HG03354 (cell line): ENCODE data around the gene FKBP10.

Experiments
- ATAC-seq: cut with Tn5 transposase; IDR thresholded peaks from one replicate; pipeline ENCODE4 v1.9.1; 2021; ENCODE audit warnings: mild to moderate bottlenecking; ENCODE audit not compliant: unreplicated experiment, poor library complexity, severe bottlenecking

The FKBP10 gene

DNA sequence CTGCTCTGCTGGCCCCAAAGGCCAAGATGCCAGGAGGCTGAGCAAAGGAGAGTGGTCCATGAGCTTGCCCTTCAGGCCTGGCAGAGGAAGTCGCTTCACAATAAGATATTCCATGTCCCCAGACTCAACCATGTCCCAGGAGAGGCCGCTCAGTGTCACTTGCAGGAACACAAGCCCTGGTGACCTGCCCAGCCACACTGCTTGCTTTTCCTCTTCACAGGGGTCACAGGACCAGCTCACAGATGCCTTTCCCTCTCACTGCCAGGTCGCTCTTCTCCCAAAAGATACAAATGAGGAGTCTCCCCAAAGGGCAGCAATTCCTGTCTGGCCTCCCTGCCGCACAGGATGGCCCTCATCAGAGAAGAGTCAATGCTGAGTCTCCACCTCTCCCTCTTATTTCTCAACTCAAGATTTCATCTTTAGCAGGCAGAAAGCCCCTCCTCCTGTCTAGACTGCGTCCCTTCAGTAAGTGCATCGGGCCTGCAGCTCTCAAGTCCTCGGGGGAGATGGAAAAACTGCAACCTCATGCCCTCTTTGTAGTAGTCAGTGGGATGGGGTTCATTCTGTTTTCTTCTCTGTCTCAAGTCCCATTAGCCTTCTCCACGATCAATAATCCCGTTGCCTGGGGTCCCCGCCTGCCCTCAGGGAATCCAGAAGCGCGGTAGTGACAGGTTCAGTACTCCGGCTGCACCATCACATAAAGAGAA, 31.2 kb upstream of the FKBP10 start:
- ATAC-seq = no peak

DNA sequence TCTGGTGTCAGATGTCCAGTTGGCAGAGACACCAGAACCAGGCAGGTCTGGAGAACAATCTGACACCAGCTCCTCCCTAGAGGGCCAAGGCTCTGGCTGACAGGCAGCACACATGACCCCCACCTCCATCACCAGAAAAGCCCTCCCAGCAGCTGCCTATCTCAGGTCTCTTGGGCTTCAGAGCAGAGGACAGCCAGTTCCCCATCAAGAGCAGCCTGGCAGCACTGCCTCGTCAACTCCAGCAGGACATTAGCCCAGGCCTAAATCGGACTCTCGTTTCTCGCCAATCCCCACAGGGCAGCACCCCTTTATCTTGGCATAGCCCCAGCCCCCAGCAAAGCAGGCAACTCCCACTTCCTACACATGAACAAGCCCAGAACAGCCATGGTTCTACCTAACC, 30.7 kb upstream of the FKBP10 start:
- no peak for ATAC-seq

DNA sequence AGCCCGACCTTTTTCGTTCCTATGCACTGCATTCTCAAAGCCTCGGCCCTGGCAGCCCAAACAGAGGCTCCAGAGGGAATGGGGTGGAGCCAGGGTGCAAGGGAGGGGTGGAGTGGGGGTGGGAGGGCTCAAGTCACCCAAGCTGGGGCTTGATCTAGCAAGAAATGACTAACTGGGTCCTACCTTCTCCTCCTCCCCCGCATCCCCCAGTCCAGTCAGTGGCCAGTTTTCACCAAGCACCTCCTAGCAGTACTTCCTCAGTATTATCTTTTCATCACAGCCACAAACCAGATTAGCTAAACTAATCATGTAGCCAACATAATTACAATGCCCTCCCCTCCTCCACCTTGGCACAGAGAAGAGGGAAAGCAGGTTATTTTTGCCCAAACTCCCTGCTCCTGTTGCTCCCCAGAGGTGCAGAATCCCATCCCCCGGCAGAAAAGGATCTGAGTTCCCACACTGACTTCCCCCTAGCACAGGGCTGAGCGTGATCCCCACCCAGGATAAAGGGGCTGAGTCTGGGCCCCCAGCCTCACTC, 28.5 kb upstream of the FKBP10 start:
- ATAC-seq = no peak

DNA sequence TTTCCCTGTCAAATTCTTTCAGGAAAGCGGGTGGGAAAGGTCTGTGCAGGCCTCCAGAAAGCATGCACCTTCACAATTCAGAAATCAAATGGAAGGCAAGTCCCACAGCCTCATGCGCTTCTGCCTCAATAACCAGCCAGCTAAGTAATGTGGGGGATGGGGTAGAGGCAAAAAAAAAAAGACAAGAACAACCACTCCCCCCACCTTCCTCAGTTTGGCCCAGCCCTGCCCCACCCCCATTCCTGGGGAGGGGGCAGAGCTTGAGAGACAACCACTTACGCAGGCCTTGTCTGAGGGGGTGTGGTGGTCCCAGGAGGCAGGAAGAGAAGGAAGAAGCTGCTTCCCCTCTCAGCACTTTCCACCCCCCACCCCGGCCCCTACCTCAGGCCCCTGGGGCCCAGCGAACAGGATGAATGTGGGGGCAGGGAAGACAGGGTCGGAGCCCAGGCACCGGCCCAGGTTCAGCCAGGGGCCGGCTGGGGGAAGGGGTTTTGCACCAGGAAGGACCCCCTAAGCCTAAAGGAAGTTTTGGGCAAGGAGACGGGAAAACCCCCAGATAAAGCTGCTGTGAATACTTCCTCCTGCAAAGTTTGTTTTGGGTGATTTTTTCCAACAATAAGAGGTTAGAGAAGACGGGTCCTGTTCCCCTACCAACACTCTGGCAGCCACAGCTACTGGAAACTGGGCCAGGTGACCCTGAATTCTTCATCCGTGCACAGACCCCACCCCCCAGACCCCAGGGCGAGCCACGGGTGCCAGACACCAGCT, 27.5 kb upstream of the FKBP10 start:
- ATAC-seq = no peak

DNA sequence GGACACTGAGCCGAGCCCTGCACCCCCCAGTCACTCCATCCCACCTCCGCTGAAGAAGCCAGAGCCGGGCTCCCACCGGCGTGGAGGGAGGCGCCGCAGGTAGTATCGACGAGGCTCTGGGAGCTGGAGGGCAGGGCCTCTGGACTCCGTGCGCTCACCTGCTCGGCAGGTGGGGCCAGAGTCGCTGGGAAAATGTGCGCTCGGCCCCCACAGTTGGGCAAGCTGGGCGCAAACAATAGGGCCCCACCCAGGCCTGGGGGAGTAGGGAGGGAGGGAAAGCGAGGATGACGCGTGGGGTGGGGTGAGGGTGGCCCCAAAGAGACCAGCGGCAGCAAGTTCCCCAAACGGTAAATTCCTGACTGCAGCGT, 27.0 kb upstream of the FKBP10 start:
- ATAC-seq = no peak

DNA sequence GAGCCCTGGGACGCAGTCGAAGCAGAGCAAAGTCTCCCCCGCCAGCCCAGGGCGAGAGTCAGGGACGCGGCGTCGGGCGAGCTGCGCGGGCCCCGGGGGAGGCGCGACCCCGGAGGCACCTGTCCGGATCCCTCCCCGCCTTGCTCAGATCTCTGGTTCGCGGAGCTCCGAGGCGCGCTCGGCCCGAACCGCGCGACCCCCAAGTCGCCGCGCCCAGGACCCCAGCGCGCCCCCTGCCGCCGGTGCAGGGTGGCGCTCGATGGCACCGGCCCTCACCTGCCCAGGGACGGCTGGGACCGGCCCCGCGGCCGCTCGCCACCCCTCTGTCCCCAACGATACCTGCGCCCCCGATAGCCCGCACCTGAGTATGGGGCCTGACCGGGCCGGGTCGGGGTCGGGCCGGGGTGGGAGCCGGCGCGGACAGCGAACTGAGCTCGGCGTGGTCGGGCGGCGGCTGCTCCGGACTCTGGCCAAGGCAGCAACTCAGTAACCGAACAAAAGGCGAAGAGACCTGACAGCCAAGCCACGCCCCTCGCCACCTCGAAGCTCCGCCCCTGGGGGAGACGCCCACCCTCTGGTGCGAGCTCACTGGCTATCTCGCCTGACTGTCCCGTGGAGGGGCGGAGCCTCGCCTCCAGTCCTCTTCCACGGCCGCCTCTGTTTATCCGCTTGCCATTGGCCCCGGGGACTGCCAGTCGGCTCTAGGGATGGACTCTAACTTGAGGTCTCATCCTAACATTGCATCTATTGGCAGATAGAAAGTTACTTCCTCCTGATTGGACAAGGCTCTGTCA, 26.4 kb upstream of the FKBP10 start, which contains the start of gene JUP:
Gene JUP (minus strand): TSS at position 485 of the 794 bp plus-strand sequence. CDS start 14,857 bp downstream, outside the sequence.
- peak; percentile 81 for ATAC-seq

DNA sequence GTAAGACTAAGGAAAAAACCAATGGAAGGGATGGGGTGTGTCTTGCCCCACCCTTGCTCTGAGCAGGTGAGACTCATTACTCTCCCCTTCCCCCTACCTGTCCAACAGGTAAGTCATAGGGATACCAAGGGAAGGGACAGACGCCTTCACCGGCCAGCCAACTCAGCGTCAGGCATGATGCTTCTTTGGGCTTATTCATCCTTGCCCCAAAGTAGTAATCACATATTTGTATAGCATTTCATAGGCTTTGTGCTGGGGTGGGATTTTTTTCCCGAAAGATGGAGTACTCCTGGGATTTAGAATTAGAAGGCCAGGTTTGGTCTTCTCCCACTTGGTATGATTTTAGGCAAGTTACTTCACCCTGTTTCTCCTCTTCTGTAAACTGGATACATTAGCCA, 25.8 kb upstream of the FKBP10 start:
- no peak for ATAC-seq

DNA sequence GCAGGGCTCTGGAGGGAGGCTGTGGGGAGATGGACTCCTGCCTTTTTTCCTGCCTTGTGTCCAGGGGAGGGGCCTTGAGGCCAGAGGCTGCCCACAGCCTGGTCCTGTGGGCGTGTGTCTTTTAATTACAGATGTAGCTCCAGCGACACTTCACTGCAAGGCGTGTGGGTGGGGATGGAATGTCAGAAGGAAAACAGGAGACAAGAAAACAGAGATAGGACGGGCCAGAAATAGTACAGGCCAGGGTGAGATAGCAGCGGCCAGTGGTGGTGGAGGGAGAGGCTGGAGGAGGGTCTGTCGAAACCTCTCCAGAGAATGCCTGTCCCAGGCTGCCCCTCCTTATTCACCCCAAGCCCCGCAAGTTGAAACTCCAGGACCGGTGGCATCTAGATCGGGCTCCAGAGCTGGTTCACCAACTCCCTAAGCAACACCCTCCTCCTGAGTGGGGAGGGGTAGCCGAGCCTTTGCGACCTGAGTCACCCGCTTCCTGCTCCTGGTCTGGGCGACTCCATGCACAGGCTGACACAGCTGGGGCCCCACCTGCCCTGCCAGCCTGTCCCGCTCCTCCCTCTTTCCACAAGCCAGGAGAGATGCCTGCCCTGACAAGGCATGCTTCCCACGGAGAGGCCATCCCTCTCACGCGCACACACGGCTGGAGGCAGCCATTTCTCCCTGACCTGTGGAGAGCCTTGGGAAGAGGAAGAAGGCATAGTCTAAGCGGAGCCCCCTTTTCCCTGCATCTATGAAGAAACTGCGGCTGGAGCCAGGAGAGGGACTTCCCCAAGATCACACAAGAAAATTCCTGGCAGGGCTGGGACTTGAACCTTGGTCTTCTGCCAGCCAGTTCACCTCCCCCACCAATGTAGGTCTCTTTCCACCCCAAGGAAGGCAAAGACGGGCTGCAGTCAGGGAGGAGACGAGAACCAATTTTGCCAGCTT, 19.7 kb upstream of the FKBP10 start:
- ATAC-seq = no peak

DNA sequence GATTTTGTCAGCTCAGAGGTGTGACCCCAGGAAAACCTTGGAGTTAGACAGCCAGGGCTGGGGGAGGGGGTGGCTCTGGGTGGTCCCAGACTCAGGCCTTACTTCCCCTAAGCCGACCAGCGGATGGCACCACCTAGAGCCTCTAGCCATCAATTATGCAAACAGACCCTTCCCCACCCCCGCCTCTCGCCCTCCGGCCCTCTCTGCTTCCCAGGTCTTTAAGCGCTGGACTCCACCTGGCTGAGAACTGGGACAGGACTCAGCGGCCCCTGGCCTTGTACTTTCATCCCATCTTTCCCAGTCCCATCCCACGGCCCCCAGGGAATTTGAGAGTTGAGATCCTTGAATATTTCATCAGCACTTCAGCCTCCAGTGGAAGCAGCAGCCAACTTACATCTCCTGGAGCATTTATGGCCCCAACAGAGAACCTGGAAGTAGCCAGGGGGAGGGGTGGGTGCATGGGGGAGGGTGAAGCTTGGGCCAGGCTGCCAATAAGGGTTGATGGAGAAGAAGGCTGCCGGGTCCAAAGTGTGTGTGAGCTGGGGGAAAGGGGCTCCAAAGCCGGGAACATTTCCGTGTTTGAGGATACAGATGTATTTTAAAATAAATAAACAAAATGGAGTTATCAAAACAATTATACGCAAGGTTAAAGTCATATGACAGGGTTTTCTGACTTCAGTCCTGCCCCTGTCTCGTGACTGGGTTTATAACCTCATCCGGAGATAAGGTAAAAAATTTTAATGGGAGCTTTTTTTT, 18.8 kb upstream of the FKBP10 start:
- no peak for ATAC-seq

DNA sequence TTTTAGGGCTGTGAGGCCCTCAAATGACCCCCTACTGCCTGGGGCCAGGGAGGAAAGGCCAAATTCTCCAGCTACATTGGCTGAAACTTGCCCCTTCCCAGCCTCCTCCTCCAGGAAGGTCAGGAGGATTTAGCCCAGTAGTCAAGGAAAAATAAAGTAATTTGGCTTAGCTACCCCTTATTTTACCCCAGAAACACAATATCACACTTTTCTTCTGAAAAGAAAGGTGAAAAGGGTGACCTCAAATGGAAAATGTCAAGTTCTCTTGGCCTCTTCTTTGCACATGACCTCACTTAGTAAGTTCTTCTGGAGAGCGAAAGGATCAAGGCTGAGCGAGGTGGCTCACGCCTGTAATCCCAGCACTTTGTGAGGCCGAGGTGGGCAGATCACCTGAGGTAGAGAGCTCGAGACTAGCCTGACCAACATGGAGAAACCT, 18.2 kb upstream of the FKBP10 start:
- no peak for ATAC-seq

DNA sequence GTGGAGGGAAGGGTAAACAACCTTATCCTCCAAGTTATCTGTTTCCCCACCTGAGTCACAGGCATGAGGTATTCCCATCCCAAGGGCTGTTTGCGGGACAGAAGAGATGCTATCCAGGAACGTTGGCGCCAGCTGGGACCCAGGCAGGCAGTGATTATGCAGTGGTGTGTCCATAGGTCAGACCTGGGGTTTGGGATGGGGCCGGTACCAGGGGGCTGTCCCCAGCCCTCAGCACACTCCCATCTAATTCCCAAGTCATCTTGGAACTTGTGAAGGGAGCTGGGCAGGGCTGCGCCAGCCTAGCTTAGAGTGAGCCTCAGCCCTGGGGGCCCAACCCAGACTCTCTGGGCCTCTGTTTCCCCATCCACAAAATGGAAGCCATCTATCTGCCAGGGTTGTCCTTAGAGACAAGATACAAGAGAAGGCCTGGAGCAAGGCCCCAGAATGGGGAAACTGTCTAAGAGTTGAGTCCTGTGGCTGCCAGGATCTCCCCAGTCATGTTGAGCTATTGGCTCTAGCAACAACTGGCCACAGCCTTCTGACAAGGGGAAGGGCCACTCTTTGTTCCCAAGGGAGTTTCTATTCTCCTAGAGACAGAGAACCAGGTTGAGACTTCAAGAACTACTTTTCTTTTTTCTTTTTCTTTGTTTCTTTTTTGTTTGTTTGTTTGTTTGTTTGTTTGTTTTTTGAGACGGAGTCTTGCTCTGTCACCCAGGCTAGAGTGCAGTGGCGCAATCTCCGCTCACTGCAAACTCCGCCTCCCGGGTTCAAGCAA, 16.5 kb upstream of the FKBP10 start:
- ATAC-seq = no peak

DNA sequence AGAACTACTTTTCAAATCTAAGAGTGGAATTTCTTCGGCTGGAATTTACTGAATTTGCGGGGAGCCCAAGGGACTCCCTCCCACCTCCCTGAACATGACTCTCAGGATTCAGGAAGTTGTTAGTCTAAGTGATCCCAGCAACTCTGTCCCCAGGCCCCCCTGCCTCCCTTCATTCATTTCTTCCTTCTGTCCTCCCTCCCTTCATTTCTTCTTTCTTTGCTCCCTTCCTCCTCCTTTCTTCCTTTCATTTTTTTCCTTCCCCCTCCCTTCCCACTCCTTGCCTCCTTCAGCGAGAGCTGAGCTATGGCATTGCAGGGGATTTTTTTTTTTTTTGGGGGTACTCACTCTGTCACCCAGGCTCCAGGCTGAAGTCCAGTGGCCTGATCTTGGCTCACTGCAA, 15.4 kb upstream of the FKBP10 start:
- ATAC-seq = no peak

DNA sequence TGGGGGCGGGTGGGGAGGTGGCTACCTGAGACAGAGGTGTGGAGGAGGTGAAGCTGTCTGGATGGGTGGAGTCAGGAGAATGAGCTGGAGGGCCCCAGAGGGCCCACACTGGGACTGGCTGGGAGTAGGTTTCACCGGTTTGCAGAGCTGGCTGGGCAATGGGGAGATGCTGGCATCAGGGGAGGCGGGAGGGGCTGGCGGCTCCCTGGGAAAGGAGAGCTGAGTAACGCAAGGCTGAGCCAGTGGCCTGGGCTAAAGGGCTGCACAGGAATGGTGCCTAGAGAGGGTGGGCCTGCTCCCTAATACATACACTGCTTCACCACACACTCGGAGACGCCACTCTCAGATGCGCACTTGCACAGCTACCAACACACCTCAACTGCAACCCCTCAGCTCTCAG, 13.4 kb upstream of the FKBP10 start:
- no peak for ATAC-seq

DNA sequence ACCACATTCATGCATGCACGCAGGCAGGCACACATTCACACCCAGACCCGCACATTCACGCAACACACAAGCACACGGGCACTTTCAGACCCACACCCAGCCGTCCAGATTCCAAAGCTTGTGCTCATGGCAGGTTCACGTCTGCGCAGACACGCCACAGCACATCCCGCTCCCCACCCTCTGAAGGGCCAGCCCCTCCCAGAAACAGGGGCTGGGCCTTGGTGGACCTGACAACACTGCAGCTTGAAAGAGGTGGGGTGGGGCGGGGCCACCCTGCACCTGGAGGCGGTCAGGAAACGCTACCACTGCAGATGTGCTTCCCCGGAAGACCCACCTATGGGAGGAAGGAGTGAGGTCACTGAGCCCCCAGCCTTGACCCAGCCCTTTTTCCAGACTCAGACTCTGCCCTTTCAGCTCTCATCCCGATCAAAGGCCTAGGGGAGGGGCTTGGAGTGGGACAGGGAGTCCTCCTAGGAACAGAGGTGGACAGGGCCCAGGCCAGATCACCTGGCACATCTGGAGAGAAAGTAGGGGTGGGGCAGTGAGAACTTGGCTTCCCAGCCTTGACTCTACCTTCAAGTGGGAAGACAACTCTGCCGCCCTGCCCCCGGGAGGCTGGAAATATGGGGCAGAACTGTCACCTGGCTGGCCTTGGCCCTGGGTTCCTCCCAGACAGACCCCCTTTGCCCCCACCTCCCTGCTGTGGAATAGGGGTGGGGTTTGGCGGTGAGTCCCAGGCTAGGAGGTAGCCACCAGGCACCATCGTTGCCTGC, 12.0 kb upstream of the FKBP10 start:
- no peak for ATAC-seq

DNA sequence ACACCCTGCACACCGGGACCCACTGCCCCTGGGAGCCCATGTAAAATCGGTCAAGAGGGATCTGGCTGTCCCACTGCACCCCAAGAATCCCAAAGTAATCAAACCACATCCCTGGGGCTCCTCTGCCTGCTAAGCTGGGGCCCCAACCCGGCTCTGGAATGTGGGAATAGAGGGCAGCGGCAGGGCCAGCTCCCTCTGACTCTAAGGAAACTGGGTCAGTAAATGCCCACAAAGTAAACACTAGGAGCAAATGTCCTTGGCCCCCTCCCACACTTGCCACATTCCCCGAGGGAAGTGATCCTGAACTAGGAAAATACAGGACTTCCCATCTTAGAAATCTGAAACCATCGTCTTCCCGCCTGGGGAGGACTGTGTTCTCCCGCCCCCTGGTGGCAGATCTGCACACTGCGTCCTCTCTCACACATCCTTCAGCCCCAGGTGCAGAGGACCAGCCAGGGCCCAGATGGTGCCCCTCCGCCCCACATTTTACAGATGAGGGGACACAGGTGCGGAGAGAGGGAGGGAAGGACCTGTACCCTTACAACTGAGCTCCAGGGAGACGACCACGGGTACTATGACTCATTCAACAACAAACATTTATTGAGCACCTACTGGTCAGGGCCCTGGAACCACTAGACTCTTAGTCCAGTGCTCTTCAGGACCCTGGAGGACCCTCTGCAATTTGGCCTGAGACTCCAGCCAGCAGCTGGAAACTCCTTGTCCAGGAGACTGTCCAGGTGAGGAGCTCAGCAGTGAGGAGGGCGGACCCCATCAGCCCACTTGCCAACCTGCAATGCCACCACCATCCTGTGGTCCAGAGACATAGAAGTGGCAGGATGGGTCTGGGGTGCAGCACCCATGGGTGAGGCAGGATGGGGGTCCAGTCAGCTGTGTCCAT, 11.2 kb upstream of the FKBP10 start:
- ATAC-seq = no peak
